Ascending aorta (tissue), 2 donors: ENCODE data around the gene RAPGEF4. TPM values are rescaled to one million over a fixed set of nuclear protein-coding genes. Genes with fewer than 3 reads are reported as not detected.

ENCODE experiments used
- DNase-seq, 2 donors: peaks; one replicate each; pipeline ENCODE4 v3.0.0-alpha.2; 2019; ENCODE audit warnings: low spot score in 2 of 2
- H3K27ac ChIP-seq, 2 donors: fragments of 200-600 bp; sonication (generic); one replicate each; pipeline ENCODE4 v1.5.1; 2016 to 2017; ENCODE audit warnings: mild to moderate bottlenecking in 1 of 2
- H3K27me3 ChIP-seq: fragments of 200-600 bp; sonication (generic); one replicate; pipeline ENCODE4 v1.5.1; 2017
- H3K36me3 ChIP-seq, 2 donors: fragments of 200-600 bp; sonication (generic); one replicate each; pipeline ENCODE4 v1.5.1; 2016
- H3K4me1 ChIP-seq, 2 donors: fragments of 200-600 bp; sonication (generic); one replicate each; pipeline ENCODE4 v1.5.1; 2016 to 2017; ENCODE audit warnings: mild to moderate bottlenecking in 1 of 2
- H3K4me3 ChIP-seq, 2 donors: fragments of 200-600 bp; sonication (generic); one replicate each; pipeline ENCODE4 v1.5.1; 2016 to 2017; ENCODE audit warnings: mild to moderate bottlenecking in 1 of 2
- H3K9me3 ChIP-seq, 2 donors: fragments of 200-600 bp; sonication (generic); one replicate each; pipeline ENCODE4 v1.5.1; 2016
- intact Hi-C: fragments of 100-400 bp; cut with DNase I; formaldehyde crosslinking; loops from one replicate; pipeline ENCODE4 v1.15.1; 2023
- total RNA-seq: library from RNA; depleted of rRNA; stranded (reverse); fragments of >200 nt; gene quantifications from one replicate; pipeline ENCODE4 v1.1.0, GENCODE V29; 2016
- TF ChIP-seq, protein P1 (sequence below), 3 experiments: fragments of 200-600 bp in 2 of 3; fragments of 450-650 bp in 1 of 3; sonication (generic) in 2 of 3; IDR thresholded peaks; one replicate each; pipeline ENCODE4 v1.5.1; 2016 to 2019; ENCODE audit warnings: antibody characterized with exemption in 3 of 3, mild to moderate bottlenecking in 1 of 3, moderate library complexity in 1 of 3

RAPGEF4 gene
- total RNA-seq, 1 donor from 2014 or later, result 79.9 TPM

DNA sequence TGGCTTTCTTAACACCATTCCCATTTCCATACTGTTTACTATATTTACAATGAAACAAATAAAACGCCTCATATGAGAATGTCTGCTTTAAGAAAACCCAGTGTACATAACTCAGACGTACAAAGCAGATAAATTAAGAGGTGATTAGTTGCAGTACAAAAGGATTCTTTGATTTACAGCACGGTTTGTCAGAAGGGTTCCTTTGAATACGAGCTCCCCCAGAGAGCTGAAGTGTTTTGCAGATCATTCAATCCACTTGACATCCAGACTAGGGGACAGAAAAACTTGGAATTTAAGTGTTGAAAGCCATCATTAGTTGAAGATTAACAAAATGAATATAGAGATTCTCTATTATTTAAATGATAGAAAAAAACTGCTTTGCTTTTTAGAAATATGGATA, 72.5 kb downstream of the RAPGEF4 start:
- Histone ChIP-seq H3K9me3 (no peaks in the 10 kb centered on the region), H3K36me3 (no peaks in the 10 kb centered on the region), H3K4me3 (no peak overlapping the region), H3K4me1 (no peaks in the 10 kb centered on the region), H3K27ac (no peak overlapping the region), H3K27me3 (no peaks in the 10 kb centered on the region)
- no peak for DNase-seq
- intact Hi-C loops, result no loop called here
- TF ChIP-seq, protein P1, sequence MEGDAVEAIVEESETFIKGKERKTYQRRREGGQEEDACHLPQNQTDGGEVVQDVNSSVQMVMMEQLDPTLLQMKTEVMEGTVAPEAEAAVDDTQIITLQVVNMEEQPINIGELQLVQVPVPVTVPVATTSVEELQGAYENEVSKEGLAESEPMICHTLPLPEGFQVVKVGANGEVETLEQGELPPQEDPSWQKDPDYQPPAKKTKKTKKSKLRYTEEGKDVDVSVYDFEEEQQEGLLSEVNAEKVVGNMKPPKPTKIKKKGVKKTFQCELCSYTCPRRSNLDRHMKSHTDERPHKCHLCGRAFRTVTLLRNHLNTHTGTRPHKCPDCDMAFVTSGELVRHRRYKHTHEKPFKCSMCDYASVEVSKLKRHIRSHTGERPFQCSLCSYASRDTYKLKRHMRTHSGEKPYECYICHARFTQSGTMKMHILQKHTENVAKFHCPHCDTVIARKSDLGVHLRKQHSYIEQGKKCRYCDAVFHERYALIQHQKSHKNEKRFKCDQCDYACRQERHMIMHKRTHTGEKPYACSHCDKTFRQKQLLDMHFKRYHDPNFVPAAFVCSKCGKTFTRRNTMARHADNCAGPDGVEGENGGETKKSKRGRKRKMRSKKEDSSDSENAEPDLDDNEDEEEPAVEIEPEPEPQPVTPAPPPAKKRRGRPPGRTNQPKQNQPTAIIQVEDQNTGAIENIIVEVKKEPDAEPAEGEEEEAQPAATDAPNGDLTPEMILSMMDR (IDR thresholded peaks at IDR 0.05), result no peak

DNA sequence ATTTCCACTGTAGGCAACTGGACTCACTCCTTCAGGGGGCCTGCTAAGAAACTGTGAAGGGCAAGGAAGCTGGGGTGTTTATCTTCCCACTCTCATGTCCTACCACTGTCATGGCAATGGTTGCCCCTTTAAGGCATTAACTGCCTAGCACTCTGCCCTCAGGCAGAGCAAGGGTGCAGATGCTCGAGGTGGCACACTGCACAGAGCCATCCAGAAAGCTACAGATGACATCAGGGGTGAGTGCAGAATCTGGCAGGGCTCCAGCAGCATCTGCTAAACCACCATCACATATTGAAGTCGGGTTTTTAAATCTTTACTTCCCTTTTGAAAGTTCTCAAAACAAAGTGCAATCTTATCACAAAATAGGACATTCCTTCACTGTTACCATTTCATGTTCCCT, 75.4 kb downstream of the RAPGEF4 start:
- Histone ChIP-seq H3K27me3 (no peaks in the 10 kb centered on the region), H3K4me3 (no peak overlapping the region), H3K36me3 (no peaks in the 10 kb centered on the region), H3K9me3 (no peaks in the 10 kb centered on the region), H3K4me1 (no peaks in the 10 kb centered on the region), H3K27ac (no peak overlapping the region)
- TF ChIP-seq, protein P1 (IDR thresholded peaks at IDR 0.05), result no peak
- intact Hi-C loops, result no loop called here
- no peak for DNase-seq

DNA sequence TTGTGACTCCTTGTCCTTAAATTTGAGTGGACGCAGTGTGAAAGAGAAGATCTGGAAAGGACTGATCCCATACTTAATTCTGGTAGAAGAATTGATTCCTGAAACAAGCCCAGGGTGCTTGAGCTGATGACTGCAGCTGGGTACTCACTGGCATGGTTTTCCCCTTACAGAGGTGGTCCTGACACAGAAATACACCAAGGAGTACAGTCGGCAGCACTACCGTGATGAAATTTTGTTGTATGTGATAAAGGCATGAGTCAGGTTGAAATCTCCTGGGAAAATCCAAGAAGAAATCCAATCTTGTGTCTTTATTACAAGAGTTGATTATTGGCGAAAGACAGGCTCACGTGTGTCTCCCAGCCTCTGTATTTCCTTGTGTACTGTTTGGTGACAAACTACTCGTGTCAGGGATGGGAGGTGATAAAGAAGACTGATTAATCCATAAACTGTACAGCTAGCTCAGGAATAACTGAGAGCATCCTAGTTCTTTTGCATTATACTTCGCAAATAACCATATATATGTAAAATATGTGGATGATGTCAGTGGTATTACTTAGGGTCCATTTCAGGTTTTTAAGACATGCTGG, 76.6 kb downstream of the RAPGEF4 start:
- Histone ChIP-seq H3K27ac (no peak overlapping the region), H3K27me3 (no peaks in the 10 kb centered on the region), H3K4me3 (no peak overlapping the region), H3K36me3 (no peaks in the 10 kb centered on the region), H3K4me1 (no peaks in the 10 kb centered on the region), H3K9me3 (no peaks in the 10 kb centered on the region)
- TF ChIP-seq, protein P1 (IDR thresholded peaks at IDR 0.05), result no peak
- DNase-seq, result no peak
- intact Hi-C loops, result no loop called here

DNA sequence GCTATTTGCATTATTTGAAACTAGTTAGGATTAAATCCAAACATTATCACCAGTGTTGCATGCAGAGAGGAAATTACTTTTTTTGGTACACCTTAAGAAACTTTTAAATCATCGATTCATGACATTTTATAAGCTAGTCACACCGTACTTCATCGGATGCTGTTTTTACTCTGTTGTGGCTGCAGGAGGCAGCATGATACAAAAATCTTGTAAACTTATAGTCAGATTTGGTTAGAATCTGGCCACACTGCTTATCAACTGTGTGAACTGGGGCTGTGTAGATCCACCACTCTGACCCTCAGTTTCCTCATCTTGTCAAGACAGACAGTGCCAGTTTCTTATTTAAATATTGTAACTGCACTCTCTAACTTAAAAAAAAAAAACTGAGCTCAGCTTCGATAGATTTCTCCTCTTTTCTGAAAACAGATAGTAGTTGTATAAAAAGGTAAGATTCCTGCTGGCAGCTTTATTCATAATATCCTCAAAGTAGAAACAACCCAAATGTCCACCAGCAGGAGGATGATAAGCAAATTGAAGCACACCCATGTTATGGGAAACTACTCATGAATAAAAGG, 77.8 kb downstream of the RAPGEF4 start:
- intact Hi-C loops, result no loop called here
- H3K36me3 ChIP-seq, result no peaks in the 10 kb centered on the region
- H3K9me3 ChIP-seq, result no peaks in the 10 kb centered on the region
- no peaks in the 10 kb centered on the region for H3K4me1 ChIP-seq
- H3K4me3 ChIP-seq, result no peak overlapping the region
- H3K27me3 ChIP-seq, result no peaks in the 10 kb centered on the region
- DNase-seq, result no peak
- H3K27ac ChIP-seq, result no peak overlapping the region
- TF ChIP-seq, protein P1 (IDR thresholded peaks at IDR 0.05), result peak in 1 of 3 experiments; percentile 26

DNA sequence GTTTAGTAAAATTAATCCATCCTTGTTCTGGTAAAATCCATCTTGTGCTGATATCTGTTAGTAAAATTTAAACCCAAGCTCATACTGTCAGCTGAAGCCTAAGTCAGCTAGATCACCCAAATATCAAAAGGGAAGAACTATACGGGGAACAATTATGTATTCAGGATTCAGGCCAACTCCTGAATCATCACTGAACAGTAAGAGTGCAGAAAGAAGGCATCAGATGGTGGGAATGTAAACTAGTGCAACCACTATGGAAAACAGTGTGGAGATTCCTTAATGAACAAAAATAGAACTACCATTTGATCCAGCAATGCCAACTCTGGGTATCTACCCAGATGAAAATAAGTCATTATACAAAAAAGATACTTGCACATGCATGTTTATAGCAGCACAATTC, 81.8 kb downstream of the RAPGEF4 start:
- TF ChIP-seq, protein P1 (IDR thresholded peaks at IDR 0.05), result no peak
- H3K9me3 ChIP-seq, result no peaks in the 10 kb centered on the region
- H3K27ac ChIP-seq, result no peak overlapping the region
- no peaks in the 10 kb centered on the region for H3K36me3 ChIP-seq
- intact Hi-C loops, result no loop called here
- no peak overlapping the region for H3K4me3 ChIP-seq
- no peak for DNase-seq
- no peaks in the 10 kb centered on the region for H3K27me3 ChIP-seq
- no peaks in the 10 kb centered on the region for H3K4me1 ChIP-seq
